HG03103 (cell line): ENCODE data around the gene LMBRD2.

Experiments
- ATAC-seq: cut with Tn5 transposase; IDR thresholded peaks from one replicate; pipeline ENCODE4 v1.9.1; 2021; ENCODE audit warnings: low read depth; ENCODE audit not compliant: unreplicated experiment

LMBRD2 gene

DNA sequence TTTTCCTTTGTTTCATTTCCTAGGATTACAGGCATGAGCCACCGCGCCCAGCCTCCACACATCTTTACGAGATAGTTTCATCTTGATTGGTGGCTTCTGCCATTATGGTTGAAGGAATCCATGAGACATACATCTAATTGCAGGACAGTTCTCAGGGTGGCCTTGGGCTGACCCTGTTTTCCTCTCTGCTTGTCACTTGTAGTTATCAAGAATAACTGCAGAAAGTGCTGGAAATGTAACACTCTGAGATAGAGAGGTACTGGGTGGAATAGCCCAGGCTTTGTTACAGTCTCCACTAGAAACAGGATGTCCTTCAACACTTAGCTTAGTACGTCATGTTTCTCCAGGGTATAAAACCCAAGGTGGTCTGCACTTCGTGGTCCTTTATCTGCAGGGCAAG is 95.7 kb downstream of the LMBRD2 start:
- ATAC-seq, result no peak

DNA sequence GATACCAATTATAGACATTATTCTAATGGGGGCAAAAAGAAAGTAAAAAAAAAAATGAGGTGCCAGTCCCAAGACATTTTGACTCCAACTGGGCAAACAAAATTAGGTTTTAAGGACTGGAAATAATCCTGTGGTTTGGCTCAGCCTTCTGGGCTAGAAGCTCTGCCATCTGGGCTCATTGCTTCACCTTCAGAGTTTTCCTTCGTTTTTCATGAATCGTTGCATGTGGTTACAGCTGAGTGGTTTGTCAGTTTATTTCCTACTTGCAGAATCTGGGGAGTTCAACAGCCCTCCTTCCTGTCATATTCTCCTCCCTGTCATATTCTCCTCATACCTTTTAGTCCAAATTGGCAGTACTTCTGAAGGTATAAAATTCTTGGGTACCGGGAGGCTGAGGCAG is 97.0 kb downstream of the LMBRD2 start:
- no peak for ATAC-seq

DNA sequence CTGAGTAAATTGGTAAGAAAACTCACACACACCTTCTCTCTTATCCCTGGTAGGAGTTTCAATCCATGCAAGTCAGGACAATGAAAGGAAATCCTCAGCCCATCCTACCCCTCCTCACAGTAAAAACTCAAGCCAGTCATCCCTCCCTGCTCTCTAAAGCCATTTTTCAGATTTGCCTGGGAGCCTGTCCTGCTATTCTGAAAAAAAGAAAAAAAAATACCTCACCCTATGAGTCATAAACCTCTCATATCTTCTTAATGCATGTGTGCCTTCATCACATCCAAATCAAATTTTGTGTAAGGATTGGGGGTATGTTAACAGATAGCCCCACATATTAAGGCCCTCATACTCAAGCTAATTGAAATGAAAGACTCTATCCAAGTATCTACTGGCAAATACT is 99.1 kb downstream of the LMBRD2 start:
- no peak for ATAC-seq

DNA sequence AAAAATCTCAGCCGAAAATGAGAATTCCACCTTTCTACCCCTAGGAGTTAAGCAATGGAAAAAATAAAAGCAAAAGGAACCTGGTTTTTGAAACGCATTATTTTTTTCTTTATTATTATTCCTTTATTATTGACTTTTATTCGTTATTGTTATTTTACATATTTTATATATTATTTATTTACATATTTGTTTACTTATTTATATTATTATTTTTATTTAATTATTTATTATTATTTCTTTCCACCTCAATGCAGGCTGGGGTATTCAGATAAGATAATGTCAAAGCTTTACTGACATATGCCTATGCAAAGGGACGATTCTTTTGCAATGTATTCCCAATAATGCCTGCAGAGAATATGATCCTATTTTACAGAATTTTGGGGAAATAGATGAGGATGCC is 101.7 kb downstream of the LMBRD2 start:
- ATAC-seq, result no peak
